Posterior cingulate gyrus (tissue), 11 donors: ENCODE data around the gene PLXND1.

Experiments
- DNase-seq, 10 donors: peaks; one replicate each; pipeline versions ENCODE4 v3.0.0 to v3.0.0-alpha.2; 2020 to 2021; ENCODE audit warnings: mixed read lengths in 3 of 10
- intact Hi-C: fragments of 100-400 bp; cut with DNase I; formaldehyde crosslinking; loops from one replicate; pipeline ENCODE4 v1.15.1; 2023

Gene PLXND1

DNA sequence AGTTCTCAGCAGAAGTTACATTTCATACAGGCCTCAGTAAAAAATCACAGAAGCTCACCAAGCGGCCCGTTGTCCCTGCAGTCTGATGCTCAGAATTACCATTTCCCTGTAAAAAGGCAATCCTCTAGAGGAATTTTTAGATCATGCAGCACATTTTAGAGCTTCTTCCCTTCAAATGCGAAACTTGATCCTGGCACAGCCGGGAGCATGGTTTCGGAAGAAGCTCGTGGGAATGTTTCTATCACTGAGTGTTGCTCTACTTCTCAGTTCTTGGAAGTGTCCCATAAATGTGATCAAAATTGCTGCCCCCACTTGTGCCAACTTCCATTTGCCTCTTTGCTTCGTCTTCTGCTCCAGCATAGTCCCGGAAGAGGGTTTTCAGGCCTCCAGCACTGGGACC, 67.3 kb downstream of the PLXND1 start:
- intact Hi-C loops, result no loop called here
- no peak for DNase-seq

DNA sequence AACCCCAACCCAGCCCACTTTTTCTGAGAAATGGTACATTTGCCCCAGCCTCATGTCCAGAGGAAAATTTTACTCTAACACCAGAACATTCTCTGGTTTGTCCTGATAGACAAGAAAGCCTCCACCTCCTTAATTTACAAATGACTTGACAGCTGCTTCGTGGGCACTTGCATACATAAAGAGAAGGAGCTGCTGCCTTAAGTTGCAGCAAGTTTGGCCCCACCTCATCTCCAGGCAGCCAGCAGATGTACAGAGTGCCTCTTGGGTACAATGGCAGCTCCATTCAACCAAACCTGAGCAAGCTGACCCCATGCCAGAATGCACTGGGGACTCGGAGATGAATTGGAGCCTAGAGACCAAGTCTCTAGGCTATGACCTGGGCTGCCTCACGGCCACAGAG, 69.7 kb downstream of the PLXND1 start:
- intact Hi-C loops, result no loop called here
- peak in 1 of 10 donors; percentile 46 for DNase-seq

DNA sequence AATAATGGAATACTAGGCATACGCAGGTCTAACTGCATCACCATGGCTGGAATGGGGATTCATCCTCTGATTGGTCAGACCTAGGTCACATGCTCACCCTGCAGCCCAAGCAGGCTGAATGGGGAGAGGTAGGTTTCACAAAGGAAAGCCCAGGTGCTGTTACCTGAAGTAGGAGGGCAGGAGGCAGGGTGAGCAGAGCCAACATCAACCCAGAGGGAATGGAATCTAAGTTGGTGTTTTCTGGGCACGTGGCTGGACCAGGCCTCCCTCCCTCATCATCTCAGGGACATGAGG, 70.2 kb downstream of the PLXND1 start:
- intact Hi-C loops, result no loop called here
- DNase-seq, result no peak

DNA sequence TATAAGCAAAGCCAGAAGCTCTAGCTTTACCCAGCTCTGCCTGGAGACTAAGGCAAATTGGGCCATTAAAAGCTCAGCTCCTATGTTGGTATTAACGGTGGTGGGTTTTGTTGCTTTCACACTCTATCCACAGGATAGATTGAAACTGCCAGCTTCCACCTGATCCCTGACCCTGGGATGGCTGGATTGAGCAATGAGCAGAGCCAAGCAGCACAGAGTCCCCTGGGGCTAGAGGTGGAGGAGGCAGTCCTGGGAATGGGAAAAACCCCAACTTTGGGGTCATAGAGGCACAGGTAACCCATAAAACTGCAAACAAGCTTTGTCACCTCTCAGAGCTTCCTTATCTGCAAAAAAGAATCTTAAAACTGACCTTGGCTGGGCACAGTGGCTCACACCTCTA, 71.4 kb downstream of the PLXND1 start:
- DNase-seq, result no peak
- intact Hi-C loops, result no loop called here

DNA sequence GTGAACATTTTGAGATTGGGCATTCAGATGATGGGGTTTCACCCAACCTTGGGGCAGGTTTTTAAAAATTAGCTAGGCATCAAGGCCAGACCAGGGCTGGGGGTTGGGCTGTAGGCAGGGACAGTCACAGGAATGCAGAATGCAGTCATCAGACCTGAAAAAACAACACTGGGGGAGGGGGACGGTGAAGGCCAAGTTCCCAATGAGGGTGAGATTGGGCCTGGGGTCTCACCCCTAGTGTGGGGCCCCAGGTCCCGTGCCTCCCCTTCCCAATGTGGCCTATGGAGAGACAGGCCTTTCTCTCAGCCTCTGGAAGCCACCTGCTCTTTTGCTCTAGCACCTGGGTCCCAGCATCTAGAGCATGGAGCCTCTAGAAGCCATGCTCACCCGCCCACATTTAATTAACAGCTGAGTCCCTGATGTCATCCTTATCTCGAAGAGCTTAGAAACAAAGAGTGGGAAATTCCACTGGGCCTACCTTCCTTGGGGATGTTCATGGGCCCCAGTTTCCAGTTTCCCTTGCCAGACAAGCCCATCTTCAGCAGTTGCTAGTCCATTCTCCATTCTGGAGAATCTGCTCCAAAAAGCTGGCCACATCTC, 71.9 kb downstream of the PLXND1 start:
- no peak for DNase-seq
- intact Hi-C loops, result no loop called here

DNA sequence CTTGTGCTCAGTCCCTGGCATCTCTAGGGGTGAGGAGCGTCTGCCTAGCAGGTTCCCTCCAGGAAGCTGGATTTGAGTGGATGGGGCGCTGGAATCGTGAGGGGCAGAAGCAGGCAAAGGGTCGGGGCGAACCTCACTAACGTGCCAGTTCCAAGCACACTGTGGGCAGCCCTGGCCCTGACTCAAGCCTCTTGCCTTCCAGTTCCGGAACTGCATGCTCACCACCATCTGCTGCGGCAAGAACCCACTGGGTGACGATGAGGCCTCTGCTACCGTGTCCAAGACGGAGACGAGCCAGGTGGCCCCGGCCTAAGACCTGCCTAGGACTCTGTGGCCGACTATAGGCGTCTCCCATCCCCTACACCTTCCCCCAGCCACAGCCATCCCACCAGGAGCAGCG, 73.1 kb downstream of the PLXND1 start:
- intact Hi-C loops, result no loop called here
- no peak for DNase-seq

DNA sequence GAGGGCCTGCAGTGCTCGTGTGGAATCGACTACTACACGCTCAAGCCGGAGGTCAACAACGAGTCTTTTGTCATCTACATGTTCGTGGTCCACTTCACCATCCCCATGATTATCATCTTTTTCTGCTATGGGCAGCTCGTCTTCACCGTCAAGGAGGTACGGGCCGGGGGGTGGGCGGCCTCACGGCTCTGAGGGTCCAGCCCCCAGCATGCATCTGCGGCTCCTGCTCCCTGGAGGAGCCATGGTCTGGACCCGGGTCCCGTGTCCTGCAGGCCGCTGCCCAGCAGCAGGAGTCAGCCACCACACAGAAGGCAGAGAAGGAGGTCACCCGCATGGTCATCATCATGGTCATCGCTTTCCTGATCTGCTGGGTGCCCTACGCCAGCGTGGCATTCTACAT, 74.2 kb downstream of the PLXND1 start:
- no peak for DNase-seq
- intact Hi-C loops, result no loop called here

DNA sequence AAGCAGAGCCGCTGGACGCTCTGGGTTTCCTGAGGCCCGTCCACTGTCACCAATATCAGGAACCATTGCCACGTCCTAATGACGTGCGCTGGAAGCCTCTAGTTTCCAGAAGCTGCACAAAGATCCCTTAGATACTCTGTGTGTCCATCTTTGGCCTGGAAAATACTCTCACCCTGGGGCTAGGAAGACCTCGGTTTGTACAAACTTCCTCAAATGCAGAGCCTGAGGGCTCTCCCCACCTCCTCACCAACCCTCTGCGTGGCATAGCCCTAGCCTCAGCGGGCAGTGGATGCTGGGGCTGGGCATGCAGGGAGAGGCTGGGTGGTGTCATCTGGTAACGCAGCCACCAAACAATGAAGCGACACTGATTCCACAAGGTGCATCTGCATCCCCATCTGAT, 74.8 kb downstream of the PLXND1 start:
- DNase-seq, result no peak
- intact Hi-C loops, result no loop called here

DNA sequence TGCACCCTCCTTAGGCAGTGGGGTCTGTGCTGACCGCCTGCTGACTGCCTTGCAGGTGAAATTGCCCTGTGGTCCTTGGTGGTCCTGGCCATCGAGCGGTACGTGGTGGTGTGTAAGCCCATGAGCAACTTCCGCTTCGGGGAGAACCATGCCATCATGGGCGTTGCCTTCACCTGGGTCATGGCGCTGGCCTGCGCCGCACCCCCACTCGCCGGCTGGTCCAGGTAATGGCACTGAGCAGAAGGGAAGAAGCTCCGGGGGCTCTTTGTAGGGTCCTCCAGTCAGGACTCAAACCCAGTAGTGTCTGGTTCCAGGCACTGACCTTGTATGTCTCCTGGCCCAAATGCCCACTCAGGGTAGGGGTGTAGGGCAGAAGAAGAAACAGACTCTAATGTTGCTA, 75.7 kb downstream of the PLXND1 start:
- intact Hi-C loops, result no loop called here
- DNase-seq, result no peak

DNA sequence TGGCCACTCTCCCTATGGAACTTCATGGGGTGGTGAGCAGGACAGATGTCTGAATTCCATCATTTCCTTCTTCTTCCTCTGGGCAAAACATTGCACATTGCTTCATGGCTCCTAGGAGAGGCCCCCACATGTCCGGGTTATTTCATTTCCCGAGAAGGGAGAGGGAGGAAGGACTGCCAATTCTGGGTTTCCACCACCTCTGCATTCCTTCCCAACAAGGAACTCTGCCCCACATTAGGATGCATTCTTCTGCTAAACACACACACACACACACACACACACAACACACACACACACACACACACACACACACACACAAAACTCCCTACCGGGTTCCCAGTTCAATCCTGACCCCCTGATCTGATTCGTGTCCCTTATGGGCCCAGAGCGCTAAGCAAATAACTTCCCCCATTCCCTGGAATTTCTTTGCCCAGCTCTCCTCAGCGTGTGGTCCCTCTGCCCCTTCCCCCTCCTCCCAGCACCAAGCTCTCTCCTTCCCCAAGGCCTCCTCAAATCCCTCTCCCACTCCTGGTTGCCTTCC, 76.2 kb downstream of the PLXND1 start:
- no peak for DNase-seq
- intact Hi-C loops, result no loop called here

DNA sequence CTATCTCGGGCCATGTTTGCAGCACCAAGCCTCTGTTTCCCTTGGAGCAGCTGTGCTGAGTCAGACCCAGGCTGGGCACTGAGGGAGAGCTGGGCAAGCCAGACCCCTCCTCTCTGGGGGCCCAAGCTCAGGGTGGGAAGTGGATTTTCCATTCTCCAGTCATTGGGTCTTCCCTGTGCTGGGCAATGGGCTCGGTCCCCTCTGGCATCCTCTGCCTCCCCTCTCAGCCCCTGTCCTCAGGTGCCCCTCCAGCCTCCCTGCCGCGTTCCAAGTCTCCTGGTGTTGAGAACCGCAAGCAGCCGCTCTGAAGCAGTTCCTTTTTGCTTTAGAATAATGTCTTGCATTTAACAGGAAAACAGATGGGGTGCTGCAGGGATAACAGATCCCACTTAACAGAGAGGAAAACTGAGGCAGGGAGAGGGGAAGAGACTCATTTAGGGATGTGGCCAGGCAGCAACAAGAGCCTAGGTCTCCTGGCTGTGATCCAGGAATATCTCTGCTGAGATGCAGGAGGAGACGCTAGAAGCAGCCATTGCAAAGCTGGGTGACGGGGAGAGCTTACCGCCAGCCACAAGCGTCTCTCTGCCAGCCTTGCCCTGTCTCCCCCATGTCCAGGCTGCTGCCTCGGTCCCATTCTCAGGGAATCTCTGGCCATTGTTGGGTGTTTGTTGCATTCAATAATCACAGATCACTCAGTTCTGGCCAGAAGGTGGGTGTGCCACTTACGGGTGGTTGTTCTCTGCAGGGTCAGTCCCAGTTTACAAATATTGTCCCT, 76.9 kb downstream of the PLXND1 start:
- intact Hi-C loops, result no loop called here
- DNase-seq, result peak in 2 of 10 donors; percentile 62 to 74

DNA sequence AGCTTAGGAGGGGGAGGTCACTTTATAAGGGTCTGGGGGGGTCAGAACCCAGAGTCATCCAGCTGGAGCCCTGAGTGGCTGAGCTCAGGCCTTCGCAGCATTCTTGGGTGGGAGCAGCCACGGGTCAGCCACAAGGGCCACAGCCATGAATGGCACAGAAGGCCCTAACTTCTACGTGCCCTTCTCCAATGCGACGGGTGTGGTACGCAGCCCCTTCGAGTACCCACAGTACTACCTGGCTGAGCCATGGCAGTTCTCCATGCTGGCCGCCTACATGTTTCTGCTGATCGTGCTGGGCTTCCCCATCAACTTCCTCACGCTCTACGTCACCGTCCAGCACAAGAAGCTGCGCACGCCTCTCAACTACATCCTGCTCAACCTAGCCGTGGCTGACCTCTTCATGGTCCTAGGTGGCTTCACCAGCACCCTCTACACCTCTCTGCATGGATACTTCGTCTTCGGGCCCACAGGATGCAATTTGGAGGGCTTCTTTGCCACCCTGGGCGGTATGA, 77.8 kb downstream of the PLXND1 start, which contains the start of gene RHO:
Gene RHO (plus strand): TSS at position 51 of the 512 bp plus-strand sequence. CDS start 95 bp downstream, at position 146.
- peak in 1 of 10 donors; percentile 59 for DNase-seq
- intact Hi-C loops, result no loop called here

DNA sequence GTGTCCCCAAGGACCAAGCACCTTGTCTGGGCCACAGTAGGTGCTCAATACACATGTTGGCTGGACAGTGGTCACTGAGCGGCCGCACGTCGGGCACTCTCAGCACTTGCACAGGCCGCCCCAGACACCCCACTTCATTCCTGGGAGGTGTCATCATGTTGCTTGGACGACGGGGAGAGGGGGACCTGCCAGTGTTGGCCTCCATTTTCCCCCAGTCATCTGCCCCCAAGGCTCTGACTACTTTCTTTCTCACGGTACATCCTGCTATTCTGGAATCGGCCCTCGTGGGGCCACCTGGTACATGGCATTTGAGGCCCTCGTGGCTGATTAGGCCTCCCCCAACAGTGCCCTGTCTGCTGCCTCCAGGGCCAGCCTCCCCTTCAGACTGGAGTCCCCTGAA, 79.2 kb downstream of the PLXND1 start:
- DNase-seq, result peak in 1 of 10 donors; percentile 63
- intact Hi-C loops, result no loop called here

DNA sequence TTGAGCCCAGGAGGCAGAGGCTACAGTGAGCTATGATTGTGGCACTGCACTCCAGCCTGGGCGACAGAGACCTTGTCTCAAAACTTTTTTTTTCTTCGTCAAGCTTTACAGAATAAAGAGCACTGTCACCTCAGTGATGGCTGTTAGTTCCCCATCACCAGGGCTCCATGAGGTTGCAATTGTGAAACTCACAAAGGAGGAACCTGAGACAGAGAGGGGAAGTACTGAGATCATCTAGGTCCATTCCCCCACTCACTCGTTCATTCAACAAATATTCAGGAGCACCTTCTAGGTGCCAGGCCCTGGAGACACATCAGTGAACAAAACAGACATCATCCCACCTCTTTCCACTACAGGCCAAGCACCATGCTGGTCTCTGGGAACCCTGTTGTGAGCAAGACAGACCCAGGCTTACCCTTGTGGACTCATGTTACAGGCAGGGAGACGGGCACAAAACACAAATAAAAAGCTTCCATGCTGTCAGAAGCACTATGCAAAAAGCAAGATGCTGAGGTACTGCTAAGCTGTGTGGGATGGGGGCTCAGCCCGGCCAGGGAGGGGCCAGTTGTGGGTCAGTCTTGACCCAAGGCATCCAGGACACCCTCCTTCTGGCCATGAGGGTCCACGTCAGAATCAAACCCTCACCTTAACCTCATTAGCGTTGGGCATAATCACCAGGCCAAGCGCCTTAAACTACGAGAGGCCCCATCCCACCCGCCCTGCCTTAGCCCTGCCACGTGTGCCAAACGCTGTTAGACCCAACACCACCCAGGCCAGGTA, 80.2 kb downstream of the PLXND1 start:
- DNase-seq, result peak in 1 of 10 donors; percentile 79
- intact Hi-C loops, result no loop called here

DNA sequence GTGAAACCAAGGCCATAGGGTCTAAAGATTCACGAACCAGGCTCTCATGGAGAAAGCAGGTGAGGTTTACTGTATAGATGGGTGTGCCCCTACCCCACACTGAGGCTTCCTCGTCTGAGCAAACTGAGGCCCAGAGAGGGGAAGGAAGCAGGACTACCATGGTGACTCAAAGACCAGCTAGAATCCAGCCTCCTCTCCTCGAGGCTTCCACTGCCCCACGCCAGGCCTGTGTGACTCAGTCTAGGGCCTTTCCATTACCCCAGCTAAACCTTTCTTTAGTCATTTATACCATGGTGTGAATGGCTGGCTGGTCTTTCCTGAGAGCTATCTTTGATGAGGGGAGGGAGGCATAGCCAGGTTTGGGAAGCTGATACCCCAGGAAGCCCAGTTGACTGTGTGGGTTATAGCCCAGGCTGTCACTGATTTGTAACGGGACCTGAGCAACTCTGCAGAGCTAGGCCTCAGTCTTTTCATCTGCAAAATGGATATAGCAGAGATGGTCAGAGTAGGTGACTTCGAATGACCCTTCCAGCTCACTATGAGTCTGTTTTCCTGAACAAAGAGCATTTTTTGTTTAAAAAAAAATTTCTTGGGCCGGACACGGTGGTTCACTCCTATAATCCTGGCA, 81.0 kb downstream of the PLXND1 start:
- no peak for DNase-seq
- intact Hi-C loops, result no loop called here

DNA sequence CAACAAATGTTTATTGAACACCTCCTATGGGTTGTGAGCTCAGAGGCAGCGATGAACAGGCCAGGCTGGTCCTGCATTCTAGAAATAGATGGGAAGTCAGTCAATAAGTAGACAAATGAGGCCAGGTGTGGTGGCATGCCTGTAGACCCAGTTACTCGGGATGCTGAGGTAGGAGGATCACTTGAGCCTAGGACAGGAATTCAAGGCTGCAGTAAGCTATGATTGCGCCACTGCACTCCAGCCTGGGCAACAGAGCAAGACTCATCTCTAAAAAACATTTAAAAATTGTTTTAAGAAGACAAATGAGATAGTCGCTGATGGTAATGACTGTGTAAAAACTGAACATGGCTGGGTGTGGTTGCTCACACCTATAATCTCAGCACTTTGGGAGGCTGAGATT, 82.4 kb downstream of the PLXND1 start:
- no peak for DNase-seq
- intact Hi-C loops, result no loop called here

DNA sequence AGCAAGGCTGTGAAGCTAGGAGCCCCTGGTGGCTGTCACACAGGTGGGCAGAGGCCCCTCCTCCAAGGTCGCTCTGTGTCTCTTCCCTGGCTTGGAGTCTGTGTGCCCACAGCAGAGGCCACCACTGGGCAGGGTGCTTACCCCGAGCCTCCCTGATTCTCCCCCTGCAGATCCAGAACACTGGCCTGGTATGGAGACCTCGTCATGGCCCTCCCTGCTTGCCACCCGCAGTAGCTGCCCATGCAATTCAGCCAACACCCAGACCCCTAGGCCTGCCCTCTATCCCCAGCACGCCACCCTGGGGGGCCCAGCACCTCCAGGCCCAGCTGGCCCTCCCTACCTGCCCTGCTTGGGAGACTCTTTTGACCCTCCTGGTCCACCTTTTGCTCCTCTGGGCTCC, 83.5 kb downstream of the PLXND1 start:
- DNase-seq, result peak in 1 of 10 donors; percentile 51
- intact Hi-C loops, result no loop called here

DNA sequence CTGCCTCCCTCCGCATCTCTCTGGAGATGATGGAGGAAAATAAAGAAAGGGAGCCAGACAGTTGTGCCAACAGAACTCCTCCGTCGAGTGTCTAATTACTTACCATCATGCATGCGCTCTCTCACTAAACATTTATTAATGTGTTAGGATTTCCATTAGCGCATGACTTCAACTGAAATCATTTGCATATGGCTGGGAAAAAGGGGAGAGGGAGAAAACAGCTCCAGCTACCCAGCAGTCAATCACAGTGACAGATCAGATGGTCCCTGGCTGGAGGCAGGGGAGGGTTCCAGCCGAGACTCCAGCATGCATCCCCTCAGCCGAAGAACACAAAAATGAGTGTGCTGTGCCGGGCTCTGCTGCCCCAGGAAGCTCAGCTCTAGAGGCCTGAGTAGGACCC, 84.9 kb downstream of the PLXND1 start:
- intact Hi-C loops, result no loop called here
- no peak for DNase-seq

DNA sequence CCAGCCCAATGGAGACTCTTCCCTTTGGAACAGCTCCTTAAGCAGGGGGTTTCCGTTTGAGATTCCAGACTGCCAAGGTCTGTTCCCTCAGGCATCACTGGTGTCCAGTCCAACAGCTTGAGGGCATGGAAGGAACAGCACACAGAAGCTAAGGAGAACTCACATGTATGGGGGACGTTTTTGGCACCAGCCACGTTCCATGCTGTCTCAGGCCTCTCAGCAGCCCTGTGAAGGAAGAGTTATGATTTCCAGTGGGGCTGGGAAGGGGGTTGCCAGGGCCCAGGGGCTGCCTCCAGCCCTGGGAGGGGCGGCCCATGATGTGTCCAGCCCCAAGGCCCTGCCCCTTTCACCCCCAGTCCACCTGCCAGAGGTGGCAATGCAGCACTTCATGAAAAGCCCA, 85.5 kb downstream of the PLXND1 start:
- DNase-seq, result peak in 1 of 10 donors; percentile 75
- intact Hi-C loops, result no loop called here

DNA sequence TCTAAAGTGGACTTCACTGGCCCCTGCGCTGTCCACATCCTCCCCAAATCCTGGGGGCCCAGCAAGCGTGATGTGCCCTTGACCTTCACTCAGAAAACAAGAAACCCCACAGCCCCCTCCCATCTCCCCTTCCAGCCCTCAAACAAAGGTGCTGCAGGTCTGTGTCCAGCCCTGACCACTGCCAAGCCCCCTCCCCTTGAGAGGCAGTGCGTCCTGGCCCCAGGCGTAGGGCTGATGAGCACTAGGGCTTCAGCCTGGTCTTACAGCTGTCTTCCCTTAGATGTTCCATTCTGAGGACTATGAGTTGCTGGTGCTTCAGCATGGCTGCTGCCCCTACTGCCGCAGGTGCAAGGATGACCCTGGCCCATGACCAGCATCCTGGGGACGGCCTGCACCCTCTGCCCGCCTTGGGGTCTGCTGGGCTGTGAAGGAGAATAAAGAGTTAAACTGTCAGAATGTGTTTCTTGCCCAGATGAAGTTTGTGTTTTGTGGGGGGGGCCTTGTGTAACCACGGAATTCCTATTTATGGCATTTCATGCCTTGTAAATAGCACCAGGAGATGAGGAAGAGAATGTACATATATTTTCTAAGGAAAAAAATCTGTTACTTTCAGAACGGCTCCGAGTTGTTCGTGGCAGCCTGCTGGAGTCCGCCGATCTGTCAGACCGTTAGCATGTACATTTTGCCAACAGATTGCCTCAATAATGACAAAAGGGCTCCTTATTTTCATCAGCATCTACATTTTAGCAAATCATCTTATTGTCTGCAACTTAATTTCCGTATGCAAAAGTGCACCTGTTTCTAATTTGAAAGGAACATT, 86.4 kb downstream of the PLXND1 start:
- intact Hi-C loops, result no loop called here
- DNase-seq, result peak in 2 of 10 donors; percentile 65
